Measurements from ENCODE around the gene PCMTD2.
"Not testable (repeated sequence)": the region's sequence is repeated elsewhere in the genome, so short reads cannot be mapped to it uniquely, and the experiment has no call there.

PCMTD2 gene

DNA sequence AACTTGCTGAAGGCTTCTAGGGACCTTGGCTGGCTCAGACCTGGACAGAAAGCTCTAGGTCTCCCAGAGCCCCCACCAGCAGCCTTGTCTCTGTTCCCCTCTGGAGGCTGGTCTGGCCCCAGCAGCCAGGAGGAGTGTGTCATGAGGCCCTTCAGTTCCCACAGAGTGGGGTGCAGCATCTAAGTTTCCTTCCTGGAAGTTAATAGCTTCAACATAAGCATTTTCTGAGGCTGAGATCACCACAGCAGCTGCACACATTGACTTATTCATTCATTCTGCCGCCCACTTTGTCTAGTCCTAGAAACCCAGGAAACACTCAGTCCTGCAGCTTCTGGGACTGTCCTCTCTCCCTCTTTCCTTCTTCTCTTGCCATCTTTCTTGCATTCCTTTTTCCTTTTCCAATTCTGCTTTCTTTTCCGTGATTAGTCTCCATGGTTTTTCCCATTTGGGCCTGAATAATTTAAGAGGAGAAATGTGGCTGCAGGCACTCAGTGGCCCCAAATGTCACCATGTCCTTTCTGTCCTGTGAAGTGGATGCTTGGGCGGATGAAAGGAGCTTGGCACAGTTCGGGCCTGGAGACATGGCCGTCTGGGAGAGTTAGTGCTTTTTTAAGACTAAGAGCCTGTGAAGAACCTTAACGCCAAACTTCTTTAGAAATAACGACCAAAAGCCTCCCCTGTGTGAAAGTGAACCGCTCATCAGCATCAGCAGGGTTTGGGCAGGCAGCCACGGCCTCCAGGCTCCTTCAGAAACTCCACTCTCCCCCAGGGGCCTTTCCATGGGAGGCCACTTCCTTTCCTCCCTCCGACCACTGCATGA is 31.0 kb upstream of the PCMTD2 start:
- DNase-seq: no peak

DNA sequence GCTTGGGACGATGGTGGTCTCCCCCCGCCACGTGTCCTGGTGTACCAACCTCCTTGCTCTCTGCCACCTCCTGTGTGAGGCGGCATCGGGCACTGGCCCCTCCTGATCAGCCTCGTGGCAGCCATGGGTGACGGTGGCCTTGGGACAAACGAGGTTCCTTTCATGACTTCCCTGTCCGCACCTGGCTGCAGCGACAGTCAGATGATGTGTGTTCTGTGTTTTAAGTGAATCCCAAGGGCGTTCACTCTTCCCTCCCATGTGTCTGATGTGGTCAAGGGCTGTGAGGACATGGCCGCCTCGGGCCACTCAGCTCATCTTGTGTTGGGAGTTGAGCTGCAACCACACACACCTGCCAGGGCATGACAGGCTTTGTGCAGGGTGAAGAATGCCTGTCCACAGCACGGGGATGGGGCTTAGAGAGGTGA is 30.4 kb upstream of the PCMTD2 start:
- DNase-seq: no peak

DNA sequence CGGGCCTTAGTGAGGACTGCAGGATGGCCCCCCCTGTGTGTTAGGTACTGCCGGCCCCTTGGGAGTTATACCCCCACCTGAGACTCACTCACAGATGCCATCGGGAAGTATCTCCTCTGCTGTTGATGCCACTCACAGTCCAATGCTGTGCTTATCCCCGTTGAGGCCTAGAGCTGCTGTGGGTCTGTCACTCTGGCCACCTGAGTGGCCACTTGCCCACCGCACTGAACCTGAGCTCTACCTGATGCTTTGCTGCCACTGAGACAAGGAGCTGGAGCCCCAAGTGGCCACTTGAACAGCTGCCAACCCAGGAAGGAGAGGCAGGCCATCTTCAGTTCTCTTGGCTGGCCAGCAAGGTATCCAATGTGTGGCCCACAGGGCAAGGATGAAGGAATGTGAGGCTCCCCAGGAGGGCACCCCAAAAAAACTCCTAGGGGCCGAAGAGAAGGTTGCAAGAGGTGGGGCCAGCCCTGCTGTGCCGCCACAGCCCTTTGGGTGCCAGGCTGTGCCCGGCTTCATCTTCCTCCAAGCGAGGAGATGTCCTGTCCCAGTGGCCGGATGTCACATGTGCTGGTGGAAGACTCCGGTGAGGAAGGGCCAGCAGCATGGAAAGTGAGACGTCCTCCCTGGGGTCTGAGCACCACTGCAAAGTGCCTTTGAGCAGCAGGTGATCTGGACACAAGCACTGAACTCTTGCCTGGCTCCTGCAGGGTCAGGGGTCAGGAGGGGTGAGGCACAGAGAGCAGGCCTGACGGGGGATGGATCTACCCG is 29.5 kb upstream of the PCMTD2 start:
- DNase-seq: no peak

DNA sequence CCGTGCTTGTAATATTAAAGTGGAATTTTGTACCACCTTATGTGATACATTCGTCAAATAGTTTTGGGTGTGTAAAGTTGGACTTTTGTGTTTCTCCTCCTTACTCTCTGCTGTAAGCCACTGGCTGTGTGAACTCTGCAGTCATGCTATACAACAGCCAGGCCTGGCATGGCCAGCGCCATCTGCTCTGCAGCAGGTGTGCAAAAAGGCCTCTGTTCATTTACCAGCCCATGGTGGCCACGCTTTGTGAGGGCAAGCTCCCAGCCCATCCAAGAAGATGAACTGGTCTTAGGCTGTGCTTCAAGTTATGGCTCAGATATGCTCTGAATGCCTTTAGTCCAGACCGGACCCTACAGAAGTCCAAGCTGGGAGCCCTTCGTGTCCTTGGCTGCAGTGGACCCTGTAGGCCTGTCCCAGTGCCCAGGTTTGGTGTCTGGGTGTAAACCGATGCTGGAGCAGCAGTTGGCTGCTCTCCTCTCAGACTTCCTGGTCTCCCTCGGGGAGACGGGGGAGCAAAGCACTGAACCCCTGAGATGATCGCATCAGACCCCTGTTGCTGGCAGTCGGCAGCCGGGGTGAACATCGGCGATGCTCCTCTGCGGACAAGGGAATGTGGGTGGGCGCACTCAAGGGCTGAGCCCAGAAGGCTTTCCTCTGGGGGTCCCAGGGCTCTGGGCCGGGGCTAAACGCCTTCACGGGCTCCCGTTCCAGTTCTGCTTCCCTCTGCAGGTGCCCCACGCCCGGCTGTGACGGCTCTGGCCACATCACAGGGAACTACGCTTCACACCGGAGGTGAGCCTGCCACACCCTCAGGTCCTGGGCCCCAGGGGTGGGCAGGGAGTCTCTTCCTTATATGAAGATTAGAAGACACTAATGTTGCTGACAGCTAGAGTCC is 28.6 kb upstream of the PCMTD2 start:
- DNase-seq: peak; percentile 70

DNA sequence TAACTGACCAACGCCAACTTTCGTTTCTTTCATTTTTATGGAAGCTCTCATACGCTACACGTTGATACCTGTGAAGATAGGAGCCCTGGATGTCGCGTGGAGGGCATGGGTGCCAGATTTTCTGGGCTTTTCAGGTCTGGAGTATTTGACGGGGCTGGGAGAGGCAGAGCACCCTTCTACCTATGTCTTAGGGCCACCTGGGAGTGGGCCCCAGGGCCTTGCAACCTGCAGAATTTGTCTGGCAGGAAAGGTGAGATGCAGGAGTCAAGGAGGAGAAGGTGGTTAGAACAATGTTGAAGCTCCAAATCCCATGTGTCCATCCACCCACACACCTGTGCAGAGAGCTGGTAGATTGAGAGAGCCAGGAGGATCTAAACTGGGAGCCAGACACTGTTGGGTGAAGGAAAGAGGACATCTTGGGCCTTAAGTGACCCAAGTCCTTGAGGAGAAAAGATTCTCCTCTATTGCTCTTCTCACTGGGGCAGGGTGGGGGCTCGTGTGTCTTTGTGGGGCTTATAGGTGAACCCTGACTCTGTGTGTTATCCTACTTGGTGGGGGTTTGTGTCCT is 27.4 kb upstream of the PCMTD2 start:
- no peak for DNase-seq

DNA sequence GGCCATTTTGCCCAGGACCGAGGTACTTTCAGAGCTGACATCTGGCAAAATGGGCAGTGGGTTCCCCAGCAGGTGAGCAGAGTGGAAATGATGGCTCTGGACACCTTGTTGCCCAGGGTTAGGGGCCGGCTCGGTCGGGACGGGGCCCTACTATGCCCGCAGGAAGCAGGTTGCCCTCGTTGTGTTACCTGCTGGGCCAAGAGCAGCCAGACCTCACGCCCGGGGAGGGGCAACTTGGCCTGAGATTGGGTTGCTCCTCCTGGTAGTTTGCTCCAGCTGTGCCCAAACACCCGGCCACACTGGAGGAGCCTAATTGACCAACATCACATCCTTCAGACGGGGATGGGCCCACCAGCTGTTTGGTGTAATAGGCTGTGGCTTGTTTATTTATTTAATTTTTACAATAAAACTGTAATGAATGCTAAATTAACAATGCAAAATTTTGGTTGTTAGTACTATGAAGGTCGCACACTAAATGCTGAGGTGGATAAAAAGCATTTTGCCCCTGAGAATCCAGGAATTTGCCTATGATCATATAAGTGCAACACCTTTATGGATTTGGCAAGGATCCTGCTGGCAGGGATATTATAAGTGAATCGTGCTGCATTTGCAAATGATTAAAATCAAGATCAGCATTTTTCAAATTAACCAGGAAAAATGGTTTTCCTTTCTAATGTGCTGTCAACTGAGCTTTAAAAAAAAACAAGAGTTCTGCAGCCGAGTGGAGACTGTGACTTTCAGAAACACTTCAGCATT is 26.6 kb upstream of the PCMTD2 start:
- DNase-seq: no peak

DNA sequence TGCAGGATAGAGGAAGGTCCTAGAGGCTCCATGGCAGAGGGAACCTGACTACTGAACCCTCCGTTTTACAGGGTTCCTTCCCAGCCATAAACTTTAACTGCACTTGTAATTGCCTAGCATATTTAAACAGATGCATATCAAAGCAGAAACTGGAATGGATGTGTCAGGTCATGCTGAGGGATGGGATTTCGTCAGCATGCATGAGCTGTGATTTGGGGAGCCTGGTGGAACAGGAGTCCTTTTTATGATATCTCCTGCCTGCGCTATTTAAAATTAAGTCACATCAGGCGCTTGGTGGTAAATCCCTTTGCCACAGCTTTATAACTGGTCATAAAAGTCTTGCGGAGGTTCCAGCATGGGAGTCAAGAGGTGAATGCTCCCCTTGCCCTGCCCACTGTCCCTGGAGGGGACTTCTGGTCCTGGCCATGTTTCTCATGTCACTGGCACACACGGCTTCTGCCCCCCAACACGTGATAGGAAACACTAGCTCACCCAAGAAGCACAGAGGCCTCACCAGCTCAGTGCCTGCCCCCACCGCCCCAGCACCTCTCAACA is 26.0 kb upstream of the PCMTD2 start:
- no peak for DNase-seq

DNA sequence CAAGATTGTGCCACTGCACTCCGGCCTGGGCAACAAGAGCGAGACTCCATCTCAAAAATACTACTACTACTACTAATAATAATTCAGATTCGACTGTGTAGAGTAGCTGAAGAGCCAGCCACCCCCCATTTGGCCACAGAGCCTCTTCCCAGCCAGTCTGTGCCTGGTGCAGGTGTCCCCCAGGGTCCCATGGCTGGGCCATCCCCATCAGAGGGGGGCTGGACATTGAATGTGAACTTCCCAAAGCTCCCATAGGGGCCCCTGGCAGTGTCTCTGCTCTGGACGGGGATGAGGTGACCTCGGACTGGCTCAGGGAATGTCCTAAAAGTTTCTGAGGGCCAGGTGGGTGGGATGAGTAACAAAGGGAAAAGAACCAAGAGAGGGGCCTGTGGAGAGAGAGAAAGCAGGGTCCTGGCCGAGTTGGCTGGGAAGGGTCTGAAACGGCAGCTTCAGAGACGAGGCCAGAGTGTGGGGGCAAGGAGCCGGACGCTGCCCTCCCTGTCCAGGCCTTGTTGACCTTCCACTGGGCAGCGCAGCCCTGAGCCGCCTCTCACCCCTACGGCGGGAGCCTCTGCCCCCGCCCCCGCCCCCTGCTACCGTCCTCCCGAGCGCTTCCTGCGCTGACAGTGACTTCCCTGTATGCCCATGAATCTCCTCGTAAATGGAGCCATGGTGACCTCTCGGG is 24.9 kb upstream of the PCMTD2 start:
- no peak for DNase-seq

DNA sequence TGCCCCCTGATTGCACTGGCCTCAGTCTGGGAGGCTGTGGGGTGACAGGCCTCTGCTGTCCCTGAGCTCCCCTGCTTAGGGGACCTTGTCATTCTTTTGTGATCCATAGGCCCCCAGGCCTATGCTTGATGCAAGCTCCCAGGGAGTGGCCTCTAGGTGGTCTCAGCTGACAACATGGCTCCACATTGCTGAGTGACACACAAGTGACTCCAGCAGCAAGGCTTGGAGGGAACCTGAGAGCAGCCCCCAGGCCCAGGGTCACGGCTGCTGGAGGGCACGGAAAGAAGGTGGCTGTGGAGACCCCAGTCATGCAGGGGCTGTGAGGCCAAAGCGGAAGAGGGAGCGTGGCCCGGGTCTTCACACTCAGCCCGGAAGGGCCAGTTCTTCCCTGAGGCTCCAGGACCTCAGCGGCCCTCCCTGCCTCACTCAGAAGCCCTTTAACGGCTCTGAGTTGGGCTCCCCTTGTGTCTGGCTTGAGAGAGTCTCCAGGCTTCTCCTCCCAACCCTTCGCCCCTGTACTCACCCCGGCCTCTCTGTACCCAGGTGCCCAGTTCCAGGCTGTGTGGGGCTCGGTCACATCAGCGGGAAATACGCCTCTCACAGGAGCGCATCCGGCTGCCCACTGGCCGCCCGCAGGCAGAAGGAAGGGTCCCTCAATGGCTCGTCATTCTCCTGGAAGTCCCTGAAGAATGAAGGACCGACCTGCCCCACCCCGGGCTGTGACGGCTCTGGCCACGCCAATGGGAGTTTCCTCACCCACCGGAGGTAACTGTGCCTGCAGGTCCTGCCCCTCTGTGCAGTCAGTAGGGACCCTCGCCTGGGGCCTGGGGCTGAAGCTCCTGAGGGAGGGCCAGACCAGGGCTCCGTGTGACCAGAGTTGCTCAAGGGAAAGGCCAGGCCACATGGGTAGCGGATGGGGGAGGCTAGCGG is 23.7 kb upstream of the PCMTD2 start:
- DNase-seq: no peak

DNA sequence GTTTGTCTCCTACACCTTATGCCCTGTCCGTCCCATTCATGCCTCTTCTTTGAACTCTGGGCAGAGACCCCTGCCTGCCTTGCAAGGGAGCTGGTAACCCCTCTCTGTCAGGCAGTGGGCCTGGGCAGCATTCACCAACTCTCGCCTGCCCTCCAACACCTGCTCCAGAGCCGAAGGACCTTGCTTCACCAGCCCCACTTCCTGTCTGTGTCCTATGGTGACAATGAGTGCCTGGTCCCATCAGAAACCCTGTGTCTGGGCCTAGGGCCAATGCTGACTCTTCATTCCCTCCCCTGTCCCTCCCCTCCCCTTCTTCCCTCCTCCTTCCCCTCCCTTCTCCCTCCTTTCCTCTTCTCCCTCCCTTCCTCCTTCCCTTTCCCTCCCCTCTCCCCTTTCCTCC is 22.8 kb upstream of the PCMTD2 start:
- no peak for DNase-seq

DNA sequence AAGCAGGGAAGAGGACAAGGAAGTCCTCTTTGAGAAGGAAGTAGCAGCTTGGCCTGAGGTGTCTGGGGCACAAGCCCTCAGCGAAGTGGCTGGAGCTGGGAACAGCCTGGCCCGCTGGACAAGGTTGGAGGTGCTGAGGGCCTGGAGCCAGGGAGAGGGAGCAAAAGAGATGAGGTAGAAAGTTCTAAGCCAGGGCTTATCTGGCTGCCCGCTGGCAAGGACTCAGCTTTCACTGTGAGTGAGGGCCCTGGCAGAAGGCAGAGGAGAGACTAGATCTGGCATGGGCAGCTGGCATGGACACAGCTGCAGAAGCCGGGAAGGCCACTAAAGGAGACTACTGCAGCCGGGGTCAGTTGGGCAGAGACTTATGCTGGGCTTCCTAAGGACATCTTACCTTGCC is 21.8 kb upstream of the PCMTD2 start:
- no peak for DNase-seq

DNA sequence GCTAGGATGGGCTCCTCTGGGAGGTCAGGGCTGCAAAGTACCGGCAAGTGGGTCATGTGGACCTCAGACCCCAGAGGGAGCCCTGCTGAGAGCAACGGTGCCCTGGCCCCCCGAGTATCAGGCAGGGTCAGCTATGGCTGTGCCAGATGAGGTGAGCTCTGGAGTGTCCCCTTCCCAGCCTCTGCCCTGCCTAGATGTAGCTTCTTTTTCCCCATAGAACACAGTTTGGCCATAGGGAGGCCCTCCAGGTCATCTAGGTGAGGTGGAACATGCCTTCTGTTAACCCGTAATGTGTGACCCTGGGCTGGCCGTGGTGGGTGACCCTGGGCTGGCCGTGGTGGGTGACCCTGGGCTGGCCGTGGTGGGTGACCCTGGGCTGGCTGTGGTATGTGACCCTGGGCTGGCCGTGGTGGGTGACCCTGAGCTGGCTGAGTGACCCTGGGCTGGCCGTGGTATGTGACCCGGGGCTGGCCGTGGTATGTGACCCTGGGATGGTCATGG is 21.2 kb upstream of the PCMTD2 start:
- no peak for DNase-seq

DNA sequence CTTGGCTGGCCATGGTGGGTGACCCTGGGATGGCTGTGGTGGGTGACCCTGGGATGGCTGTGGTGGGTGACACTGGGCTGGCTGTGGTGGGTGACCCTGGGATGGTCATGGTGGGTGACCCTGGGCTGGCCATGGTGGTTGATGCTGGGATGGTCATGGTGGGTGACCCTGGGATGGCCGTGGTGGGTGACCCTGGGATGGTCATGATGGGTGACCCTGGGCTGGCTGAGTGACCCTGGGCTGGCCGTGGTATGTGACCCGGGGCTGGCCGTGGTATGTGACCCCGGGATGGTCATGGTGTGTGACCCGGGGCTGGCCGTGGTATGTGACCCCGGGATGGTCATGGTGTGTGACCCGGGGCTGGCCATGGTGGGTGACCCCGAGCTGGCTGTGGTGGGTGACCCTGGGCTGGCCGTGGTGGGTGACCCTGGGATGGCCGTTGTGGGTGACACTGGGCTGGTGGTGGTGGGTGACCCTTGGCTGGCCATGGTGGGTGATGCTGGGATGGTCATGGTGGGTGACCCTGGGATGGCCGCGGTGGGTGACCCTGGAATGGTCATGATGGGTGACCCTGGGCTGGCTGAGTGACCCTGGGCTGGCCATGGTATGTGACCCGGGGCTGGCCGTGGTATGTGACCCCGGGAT is 20.5 kb upstream of the PCMTD2 start:
- not testable (repeated sequence) for DNase-seq

DNA sequence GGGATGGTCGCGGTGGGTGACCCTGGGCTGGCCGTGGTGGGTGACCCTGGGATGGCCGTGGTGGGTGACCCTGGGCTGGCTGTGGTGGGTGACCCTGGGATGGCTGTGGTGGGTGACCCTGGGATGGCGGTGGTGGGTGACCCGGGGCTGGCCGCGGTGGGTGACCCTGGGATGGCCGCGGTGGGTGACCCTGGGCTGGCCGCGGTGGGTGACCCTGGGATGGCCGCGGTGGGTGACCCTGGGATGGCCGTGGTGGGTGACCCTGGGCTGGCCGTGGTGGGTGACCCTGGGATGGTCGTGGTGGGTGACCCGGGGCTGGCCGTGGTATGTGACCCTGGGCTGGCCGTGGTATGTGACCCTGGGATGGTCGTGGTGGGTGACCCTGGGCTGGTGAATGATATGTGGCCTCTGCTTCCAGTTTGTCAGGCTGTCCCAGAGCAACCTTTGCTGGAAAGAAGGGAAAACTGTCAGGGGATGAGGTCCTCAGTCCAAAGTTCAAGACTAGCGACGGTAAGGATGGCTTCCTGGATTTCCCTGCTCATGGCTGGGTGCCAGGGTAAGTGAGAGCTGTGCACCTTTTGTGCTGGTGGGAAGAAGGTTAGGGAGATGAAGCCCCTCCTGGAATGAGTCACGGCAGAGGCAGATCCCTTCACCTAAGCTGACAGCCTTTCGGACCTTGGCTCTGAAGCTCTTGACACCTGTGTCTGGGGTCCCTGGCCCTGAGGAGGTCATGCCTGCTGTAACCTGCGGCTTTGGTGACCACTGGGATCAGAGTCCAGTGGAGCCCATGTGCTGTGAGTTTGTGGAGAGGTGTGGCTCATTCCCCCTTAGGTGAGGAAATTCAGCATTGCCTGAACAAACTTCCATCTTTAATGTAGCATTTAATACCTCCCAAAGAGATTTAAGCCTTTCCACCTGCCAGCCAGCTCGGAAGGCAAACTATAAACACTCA is 19.1 kb upstream of the PCMTD2 start:
- no peak for DNase-seq

DNA sequence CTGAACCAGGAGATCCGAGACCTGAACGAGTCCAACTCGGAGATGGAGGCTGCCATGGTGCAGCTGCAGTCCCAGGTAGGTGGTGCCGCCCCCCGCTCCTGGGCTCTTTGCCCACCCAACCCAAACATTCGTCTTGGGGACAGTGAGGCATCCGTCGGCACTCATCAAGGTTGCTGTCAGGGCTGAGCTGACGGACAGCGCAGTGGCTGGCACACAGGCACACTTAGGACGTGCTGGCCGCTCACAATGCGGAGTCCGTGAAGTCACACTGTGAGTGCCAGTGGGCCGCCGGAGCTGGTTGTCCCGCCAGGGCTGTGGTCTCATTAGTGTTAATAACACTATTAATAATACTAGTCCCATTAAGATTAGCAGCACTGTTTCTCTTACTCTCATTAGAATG is 18.2 kb upstream of the PCMTD2 start:
- DNase-seq: no peak

DNA sequence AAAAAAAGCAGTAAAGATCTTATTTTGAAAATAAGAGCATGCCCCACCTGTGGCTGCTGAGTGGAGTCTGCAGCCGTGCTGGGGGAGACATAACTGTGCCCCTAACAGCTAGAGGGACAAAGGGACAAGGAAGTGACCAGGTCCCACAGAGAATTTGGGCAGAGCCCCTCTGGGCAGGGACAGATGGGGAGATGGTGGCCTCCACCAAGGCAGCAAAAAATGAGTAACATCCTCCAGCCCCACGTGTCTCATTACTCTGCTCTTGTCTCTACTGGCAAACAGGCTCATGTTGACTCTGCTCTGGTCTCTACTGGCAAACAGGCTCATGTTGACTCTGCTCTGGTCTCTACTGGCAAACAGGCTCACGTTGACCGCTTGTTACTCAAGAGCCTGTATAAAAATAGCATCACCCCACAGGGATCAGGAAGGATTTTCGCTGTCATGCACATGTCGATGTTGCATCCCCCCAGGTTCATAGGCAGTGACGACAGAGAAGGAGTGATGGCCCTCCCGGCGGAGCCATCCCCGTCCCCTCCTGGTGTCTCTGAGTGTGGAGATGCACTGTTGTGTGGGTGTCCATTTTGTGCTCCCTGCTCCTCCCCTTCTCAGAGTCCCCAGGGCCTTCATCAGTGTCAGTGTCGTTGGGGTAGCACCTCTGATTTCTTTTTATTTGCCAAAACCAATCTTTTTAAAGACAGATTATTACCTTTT is 17.3 kb upstream of the PCMTD2 start:
- peak; percentile 27 for DNase-seq

DNA sequence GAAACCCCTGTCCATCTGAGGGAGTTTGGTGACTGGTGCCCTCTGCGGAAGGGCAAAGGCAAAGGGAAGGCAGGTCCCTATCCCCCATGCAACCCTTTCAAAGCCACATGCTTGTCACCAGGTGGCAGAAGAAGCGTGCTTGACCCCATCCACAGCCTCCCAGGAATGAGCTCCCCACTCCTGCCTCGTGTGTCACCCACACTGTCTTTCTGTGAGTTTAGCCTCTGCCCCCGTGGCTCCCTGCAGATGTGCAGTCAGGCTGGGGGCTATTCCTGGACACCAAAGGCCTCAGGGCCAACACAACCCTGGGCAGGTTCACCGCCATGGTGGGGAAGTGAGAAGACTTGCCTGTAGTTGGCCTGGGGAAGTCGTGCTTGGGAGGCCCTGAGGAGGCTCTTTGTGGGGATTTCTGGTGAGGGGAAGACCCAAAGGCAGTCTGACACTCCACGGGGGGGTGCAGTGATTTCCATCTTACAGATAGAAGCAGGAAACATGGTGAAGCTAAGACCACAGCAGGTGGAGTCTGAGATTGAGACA is 16.6 kb upstream of the PCMTD2 start:
- DNase-seq: peak; percentile 54
